GM19099 (cell line): ENCODE results near the gene ADM5.

Experiments used
- POLR2A ChIP-seq: IDR thresholded peaks from 3 replicates; pipeline ENCODE4 v1.6.1; 2011; ENCODE audit warnings: low read depth; ENCODE audit not compliant: insufficient read length; ENCODE audit errors: extremely low read depth

Gene ADM5

DNA sequence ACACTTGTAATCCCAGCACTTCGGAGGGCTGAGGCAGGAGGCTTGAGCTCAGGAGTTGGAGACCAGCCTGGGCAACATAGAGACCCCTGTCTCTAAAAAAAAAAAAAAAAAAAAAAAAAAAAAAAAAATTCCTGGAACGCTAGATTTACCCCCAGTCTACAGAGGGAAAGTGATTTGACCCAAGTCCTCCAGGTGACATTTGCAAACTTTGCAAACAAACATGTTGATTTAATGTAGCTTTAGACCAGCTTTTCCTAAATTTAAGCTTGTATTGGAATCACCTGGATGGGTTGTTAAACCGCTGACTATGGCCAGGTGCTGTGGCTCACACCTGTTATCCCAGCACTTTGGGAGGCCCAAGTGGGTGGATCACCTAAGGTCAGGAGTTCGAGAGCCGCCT is 10.0 kb downstream of the ADM5 start:
- no peak for TF ChIP-seq POLR2A

DNA sequence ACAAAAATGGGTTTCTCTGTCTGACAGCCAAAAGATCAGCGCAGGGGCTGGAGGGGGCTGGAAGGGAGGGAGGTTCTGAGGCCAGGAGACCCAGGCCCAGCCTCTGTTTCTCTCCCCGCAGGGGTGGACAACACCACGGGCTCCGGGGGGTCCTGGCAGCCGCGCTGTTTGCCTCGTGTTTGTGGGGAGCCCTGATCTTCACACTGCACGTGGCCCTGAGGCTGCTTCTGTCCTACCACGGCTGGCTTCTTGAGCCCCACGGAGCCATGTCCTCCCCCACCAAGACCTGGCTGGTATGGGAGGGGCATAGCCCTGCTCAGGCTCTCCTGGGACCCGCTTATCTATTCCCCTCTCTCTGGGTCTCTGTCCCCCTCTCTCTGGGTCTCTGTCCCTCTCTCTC is 11.2 kb downstream of the ADM5 start:
- no peak for TF ChIP-seq POLR2A

DNA sequence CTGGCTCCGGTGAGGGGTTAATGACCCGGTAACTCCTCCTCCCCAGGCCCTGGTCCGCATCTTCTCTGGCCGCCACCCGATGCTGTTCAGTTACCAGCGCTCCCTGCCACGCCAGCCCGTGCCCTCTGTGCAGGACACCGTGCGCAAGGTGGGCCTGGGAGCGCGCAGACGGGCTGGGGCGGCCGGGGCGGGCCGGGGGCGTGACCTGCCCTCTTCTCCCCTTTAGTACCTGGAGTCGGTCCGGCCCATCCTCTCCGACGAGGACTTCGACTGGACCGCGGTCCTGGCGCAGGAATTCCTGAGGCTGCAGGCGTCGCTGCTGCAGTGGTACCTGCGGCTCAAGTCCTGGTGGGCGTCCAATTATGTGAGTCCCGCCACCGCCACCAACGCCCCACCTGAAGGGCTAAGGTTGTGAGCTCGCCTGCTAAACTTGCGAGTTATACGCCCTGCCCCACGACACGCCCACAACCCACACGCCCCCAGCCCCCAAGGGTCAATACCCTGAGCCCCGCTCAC is 11.9 kb downstream of the ADM5 start:
- no peak for TF ChIP-seq POLR2A

DNA sequence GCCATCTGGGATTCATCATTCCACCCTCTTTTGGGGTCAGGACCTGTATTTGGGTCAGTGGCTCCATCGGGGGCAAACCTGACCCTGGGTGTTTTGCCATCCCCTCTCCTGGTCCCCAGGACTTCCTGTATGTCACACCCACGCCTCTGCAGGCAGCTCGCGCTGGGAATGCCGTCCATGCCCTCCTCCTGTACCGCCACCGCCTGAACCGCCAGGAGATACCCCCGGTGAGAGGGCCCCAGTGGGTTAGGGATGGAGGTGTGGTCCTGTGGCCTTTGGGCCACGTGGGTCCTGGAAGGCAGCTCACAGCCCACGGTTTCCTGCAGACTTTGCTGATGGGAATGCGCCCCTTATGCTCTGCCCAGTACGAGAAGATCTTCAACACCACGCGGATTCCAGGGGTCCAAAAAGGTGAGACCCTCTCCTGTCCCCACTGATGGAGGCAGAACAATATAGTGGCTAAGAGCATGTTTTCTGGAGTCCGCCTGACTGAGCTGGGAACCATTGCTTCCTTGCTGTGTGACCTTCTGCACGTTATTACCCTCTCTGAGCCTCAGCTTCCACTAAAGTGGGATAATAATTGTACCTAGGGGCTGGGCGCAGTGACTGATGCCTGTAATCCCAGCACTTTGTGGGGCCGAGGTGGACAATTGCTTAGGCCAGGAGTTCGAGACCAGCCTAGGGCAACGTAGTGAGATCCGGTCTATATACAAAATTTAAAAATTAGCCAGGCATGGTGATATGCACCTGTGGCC is 15.7 kb downstream of the ADM5 start:
- no peak for TF ChIP-seq POLR2A

DNA sequence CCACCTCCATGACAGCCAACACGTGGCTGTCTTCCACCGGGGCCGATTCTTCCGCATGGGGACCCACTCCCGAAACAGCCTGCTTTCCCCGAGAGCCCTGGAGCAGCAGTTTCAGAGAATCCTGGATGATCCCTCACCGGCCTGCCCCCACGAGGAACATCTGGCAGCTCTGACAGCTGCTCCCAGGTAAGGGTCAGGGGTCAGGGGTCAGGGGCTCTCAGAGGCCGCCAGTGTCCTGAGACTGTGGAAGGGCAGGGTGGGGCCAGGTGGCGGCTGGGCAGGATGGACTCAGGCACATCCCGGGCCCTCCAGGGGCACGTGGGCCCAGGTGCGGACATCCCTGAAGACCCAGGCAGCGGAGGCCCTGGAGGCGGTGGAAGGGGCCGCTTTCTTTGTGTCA is 16.5 kb downstream of the ADM5 start:
- no peak for TF ChIP-seq POLR2A

DNA sequence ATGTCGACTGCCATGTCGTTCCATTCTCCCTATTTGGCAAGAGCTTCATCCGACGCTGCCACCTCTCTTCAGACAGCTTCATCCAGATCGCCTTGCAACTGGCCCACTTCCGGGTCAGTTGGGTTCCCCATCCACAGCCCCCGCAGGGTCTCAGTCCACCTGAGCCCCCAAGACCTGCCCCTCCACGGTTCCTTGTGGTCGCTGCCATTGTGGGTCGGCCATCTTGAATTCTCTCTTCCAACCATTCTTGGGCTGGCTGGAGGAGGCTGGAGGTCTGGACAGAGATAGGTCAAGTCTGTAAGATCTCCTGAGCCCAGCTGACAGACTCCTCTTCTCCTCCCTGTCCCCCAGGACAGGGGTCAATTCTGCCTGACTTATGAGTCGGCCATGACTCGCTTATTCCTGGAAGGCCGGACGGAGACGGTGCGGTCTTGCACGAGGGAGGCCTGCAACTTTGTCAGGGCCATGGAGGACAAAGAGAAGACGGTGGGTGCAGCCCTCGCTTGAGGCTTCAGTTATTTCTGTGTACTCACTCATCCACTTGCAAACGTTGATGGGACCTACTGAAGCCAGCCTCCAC is 21.1 kb downstream of the ADM5 start:
- no peak for TF ChIP-seq POLR2A

DNA sequence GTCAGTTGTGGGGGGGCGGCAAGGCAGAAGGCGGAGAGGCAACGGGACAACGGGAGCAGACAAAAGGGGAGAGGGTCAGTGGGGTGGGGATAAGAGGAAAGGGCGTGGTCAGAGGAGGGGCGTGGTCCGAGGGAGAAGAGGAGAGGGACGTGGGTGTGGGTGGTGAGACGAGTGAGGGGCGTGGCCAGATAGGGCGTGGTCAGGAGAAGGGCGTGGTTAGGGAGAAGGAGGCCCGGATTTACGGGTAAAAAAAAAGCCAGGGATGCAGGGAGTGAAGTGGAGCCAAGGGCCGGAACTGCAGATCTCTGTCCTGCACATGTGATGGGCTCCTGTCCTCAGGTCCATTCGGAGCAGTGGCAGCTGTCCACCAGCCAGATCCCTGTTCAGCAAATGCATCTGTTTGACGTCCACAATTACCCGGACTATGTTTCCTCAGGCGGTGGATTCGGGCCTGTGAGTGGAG is 23.0 kb downstream of the ADM5 start:
- no peak for TF ChIP-seq POLR2A

DNA sequence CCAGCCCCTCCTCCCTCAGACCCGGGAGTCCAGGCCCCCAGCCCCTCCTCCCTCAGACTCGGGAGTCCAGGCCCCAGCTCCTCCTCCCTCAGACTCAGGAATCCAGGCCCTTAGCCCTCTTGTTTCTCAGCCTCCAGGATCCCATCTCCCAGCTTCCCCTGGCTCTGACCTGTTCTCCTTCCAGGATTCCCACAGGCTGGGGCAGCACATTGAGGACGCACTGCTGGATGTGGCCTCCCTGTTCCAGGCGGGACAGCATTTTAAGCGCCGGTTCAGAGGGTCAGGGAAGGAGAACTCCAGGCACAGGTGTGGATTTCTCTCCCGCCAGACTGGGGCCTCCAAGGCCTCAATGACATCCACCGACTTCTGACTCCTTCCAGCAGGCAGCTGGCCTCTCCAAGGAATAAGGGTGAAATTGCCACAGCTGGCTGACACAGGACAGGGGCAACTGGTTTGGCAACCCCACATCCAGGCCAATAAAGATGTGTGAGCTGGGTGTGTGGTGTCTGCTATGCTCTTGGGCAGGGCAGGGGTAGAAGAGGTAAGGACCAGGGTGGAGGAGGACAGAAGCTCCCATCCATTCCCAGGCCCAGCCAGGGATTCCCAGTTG is 23.9 kb downstream of the ADM5 start:
- no peak for TF ChIP-seq POLR2A

DNA sequence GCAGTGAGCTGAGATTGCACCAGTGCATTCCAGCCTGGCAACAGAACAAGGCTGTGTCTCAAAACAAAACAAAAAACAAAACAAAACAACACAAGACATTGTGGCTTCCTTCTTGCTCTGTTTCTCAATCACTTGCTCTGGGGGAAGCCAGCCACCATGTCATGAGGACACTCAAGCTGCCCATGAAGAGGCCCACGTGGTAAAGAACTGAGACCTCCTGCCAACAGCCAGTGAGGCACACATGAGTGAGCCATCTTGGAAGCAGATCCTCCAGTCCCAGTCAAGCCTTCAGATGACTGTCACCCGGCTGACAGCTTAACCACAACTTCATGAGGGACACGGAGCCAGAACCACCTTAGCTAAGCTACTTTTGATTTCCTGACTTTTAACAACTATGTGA is 26.8 kb downstream of the ADM5 start:
- no peak for TF ChIP-seq POLR2A

DNA sequence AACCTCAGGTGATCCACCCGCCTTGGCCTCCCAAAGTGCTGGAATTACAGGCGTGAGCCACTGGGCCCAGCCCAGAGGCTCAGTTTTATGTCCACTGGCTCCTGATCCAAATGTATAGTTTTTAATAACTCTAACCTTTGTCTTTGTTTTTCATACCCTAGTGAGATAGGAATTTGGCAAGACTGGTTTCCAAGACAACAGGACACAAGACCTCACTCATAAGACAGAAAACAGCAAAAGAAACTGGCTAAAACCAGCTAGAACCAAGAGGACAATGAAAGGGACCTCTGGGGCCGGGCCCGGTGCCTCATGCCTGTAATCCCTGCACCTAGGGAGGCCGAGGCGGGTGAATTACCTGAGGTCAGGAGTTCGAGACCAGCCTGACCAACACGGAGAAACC is 29.1 kb downstream of the ADM5 start:
- no peak for TF ChIP-seq POLR2A

DNA sequence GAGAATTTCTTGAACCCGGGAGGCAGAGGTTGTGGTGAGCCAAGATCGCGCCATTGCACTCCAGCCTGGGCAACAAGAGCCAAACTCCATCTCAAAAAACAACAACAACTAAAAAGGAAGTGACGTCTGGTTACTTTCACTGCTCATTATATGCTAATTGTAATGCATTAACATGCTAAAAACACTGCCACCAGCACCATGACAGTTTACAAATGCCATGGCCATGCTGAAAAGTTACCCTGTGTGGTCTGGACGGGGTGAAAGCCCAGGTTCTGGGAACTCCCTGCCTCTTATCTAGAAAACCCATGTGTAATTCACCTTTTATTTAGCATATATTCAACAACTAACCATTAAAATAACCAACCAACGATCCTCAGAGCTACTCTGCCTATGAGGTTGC is 29.6 kb downstream of the ADM5 start:
- no peak for TF ChIP-seq POLR2A

DNA sequence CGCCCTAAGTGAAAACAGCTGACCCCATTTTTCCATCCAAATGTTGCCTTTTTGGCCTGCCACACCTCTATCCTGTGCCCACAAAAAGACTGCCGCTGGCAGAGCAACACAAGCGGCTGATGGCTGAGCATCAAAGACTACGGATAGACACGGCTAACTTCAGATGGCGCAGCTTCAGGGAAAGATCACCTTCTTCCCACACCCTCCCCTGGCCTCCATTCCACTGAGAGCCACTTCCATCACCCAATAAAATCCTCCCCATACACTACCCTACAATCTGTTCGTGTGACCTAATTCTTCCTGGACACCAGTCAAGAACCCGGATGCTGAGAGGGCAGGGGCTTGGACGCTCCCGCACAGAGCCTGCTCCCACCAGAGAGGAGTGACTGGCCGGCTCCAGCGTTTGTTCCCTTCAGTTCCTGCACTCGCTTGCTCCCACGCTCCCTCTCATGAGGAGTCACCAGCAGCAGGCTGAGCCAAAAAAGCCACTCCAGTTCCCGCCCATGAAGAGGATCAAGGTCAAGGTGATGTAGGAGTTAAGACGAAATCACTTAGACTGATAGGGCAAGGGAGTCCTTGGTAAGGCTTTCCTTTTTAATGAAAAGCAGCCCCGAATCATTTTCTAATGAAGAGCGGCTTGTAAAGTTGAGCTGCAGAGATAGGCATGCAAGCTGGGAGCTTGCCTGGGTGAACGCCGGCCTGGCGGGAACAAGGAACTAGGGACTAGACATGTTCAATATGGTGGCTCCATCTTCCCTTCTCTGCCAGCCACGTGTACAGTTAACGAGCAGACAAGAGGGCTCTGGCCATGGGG is 38.0 kb downstream of the ADM5 start:
- no peak for TF ChIP-seq POLR2A

DNA sequence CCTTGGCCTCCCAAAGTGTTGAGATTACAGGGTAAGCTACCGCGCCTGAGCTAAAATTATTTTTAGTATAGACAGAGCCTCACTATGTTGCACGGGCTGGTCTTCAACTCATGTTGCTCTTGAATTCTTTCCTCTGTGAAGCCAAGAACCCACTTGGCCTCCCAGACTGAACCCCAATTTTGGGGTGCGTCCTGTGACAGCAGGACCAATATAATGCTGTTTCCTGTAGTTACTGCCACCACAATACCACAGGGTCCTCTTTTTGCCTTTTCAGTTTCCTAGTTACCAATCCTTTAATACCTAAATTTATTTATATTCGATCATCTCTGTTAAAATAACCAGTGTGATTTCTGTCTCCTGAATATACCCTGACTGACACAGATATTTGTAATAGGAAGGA is 40.8 kb downstream of the ADM5 start:
- TF ChIP-seq POLR2A, result no peak

DNA sequence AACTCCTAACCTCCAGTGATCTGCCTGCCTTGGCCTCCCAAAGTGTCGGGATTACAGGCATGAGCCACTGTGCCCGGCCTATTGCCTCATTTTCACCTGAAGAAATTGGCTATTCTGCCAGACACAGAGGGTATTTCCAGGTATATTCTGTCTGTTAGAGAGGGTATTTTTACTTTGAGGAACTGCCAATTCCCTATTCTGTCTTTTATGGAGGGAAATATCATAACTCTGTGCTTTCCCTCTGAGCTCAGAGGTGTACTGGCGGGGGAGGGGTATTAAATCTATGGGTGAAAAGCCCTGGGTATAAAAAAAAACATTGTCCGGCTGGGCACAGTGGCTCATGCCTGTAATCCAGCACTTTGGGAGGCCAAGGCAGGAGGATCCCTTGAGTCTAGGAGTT is 48.9 kb downstream of the ADM5 start:
- no peak for TF ChIP-seq POLR2A

DNA sequence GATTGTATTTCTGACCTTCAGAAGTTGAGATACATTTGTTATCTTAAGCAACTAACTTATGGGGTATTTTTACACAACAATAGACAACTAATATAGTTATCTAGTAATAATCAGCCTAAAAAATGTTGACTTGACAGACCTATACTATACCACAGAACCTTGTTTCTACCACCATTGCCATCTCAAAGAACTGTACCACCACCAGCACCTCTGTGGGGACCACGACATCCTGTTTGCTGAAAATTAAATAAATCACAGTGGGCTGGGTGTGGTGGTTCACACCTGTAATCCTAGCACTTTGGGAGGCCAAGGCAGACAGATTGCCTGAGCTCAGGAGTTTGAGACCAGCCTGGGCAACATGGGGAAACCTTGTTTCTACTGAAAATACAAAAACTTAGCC is 49.7 kb downstream of the ADM5 start:
- no peak for TF ChIP-seq POLR2A
